Fibroblast of lung (primary cell): ENCODE results near the gene MAPK8. TPM values are rescaled to one million over a fixed set of nuclear protein-coding genes. Genes with fewer than 3 reads are reported as not detected.

ENCODE experiments used
- DNase-seq, 2 donors: peaks; one replicate each; pipeline versions ENCODE4 v3.0.0 to v3.0.0-alpha.2; 2010; ENCODE audit warnings: low read depth in 2 of 2
- H2AFZ ChIP-seq: 2 replicates; pipeline ENCODE4 v1.5.1; 2012; ENCODE audit warnings: low read length, control low read depth, inconsistent platforms
- H3K27ac ChIP-seq: 2 replicates; pipeline ENCODE4 v1.5.1; 2011; ENCODE audit warnings: low read length, control low read depth; ENCODE audit not compliant: insufficient read depth
- H3K27me3 ChIP-seq: 2 replicates; pipeline ENCODE4 v1.5.1; 2011; ENCODE audit warnings: mild to moderate bottlenecking, low read length; ENCODE audit not compliant: control insufficient read depth, insufficient read depth
- H3K36me3 ChIP-seq: 2 replicates; pipeline ENCODE4 v1.5.1; 2011; ENCODE audit warnings: low read length; ENCODE audit not compliant: control insufficient read depth, insufficient read depth
- H3K4me1 ChIP-seq: 2 replicates; pipeline ENCODE4 v1.5.1; 2011; ENCODE audit warnings: low read length; ENCODE audit not compliant: control insufficient read depth, insufficient read depth; ENCODE audit errors: extremely low read depth
- H3K4me2 ChIP-seq: 2 replicates; pipeline ENCODE4 v1.5.1; 2011; ENCODE audit warnings: low read length, control low read depth; ENCODE audit not compliant: insufficient read depth; ENCODE audit errors: extremely low read depth
- H3K4me3 ChIP-seq, 4 experiments: fragments of 200-600 bp in 1 of 4; sonication (generic) in 1 of 4; replicated peaks in 1 of 4; 2 replicates each; pipeline ENCODE4 v1.5.1; 2011 to 2016; ENCODE audit warnings: low read length in 4 of 4, low read depth in 3 of 4, mild to moderate bottlenecking in 3 of 4, control low read depth in 2 of 4, inconsistent platforms in 1 of 4, mixed read lengths in 1 of 4; ENCODE audit not compliant: insufficient read depth in 1 of 4; ENCODE audit errors: control extremely low read depth in 1 of 4
- H3K79me2 ChIP-seq: 2 replicates; pipeline ENCODE4 v1.5.1; 2012; ENCODE audit warnings: mild to moderate bottlenecking, low read length, inconsistent platforms; ENCODE audit not compliant: control insufficient read depth, insufficient read depth
- H3K9ac ChIP-seq: 2 replicates; pipeline ENCODE4 v1.5.1; 2011; ENCODE audit warnings: mild to moderate bottlenecking, low read length, control low read depth; ENCODE audit not compliant: insufficient read depth
- H3K9me3 ChIP-seq: 2 replicates; pipeline ENCODE4 v1.5.1; 2012; ENCODE audit warnings: low read depth, low read length; ENCODE audit not compliant: control insufficient read depth, insufficient read depth
- H4K20me1 ChIP-seq: 2 replicates; pipeline ENCODE4 v1.5.1; 2011; ENCODE audit warnings: low read length; ENCODE audit not compliant: control insufficient read depth, insufficient read depth; ENCODE audit errors: extremely low read depth
- EZH2 ChIP-seq: IDR thresholded peaks from 2 replicates; pipeline ENCODE4 v1.5.1; 2012; ENCODE audit warnings: low read length, control low read depth, mild to moderate bottlenecking; ENCODE audit errors: missing control alignments
- polyA plus RNA-seq, 2 donors: library from polyadenylated mRNA; depleted of rRNA in 1 of 2; stranded (reverse) in 1 of 2; unstranded in 1 of 2; fragments of >200 nt; gene quantifications; 2 replicates each; pipeline ENCODE4 v1.2.1, GENCODE V29; 2011 to 2012; ENCODE audit warnings: missing spikeins in 1 of 2
- total RNA-seq: library from RNA; depleted of rRNA; stranded (reverse); fragments of >200 nt; gene quantifications from 2 replicates; pipeline ENCODE4 v1.2.1, GENCODE V29; 2014
- TF ChIP-seq, protein P1 (sequence below), 2 donors: IDR thresholded peaks in 1 of 2; conservative IDR thresholded peaks in 1 of 2; 1 replicate in 1 of 2; 2 replicates in 1 of 2; pipeline ENCODE4 v1.5.1; 2011 to 2012; ENCODE audit warnings: low read length in 2 of 2, control low read depth in 1 of 2, inconsistent platforms in 1 of 2, low read depth in 1 of 2, mild to moderate bottlenecking in 1 of 2

MAPK8 gene
- total and polyA plus RNA-seq, 2 donors (not counting 1 experiment from before 2014, with no cell fraction given) = 29.4 to 53.7 TPM

DNA sequence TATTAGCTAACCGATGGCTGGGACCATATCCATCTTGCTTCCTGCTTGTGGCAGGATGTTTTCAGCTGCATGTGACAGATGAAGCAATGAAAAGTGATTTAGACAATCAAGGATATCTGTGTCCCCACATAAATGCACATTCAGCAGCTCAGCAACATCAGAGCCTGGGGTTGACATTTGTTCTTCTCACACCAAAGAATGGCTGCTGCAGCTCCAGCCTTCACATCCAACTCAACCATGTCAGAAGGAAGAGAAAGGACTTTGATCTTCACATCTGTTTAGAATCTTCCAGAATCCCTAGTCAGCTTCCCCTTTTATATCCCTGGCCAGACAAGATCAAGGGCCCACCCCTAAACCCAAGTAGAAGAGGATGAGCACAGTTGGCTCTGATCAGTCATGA is 20.1 kb upstream of the MAPK8 start:
- no peak for TF ChIP-seq EZH2
- TF ChIP-seq, protein P1, sequence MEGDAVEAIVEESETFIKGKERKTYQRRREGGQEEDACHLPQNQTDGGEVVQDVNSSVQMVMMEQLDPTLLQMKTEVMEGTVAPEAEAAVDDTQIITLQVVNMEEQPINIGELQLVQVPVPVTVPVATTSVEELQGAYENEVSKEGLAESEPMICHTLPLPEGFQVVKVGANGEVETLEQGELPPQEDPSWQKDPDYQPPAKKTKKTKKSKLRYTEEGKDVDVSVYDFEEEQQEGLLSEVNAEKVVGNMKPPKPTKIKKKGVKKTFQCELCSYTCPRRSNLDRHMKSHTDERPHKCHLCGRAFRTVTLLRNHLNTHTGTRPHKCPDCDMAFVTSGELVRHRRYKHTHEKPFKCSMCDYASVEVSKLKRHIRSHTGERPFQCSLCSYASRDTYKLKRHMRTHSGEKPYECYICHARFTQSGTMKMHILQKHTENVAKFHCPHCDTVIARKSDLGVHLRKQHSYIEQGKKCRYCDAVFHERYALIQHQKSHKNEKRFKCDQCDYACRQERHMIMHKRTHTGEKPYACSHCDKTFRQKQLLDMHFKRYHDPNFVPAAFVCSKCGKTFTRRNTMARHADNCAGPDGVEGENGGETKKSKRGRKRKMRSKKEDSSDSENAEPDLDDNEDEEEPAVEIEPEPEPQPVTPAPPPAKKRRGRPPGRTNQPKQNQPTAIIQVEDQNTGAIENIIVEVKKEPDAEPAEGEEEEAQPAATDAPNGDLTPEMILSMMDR (conservative IDR thresholded peaks at IDR 0.05 in 1 of 2, IDR thresholded peaks at IDR 0.05 in 1 of 2; ENCODE audit: low read depth in 1 of 2, low read length in 2 of 2) = no peak
- H3K9me3 ChIP-seq = no peaks in the 10 kb centered on the region

DNA sequence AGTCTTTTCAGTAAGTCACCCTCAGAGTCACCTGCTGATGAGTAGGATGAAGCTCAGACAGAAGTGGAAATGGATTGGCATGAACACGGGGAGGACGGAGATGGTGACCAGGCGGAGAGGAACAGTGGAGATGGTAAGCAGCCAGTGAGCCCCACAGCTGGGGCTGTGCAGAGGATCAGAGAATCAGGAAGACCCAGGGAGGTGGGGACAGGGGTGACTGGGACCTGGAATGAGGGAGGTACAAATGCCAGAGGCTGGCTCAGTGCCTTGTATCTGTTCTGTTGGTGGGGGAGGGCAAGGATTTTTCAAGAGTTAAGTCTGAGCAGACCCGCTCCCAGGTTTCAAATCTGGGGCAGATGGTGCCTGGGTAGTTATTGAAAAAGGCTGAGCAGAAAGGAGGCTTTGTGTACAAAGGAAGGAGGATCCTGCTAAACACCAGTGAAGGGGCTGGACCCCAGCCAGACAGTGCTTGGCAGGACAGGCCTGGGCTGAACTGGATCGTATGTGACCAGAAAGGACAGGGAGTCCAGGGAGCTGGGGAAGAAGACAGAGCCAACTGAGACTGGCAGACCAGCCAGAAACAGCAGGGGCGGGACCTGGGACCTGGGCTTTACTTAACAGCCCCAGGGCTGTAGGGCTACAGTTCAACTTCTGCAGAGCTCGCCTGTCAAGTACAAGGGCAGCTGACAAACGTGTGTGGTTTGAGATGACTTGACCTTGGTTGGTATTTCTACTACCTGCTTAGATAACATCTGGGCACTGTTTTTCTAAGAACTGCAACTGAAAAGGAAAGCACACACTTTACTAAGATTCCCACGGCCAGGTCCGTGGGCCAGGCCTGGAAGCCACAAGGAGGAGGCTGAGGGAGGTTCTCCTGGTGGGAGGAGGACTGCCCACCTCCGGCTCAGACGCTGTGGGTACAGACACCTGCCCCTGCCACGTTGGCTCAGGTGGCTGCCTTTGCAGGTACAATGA is 18.8 kb upstream of the MAPK8 start:
- TF ChIP-seq, protein P1 (conservative IDR thresholded peaks at IDR 0.05 in 1 of 2, IDR thresholded peaks at IDR 0.05 in 1 of 2; ENCODE audit: low read depth in 1 of 2, low read length in 2 of 2) = no peak
- TF ChIP-seq EZH2 = no peak
- H3K4me1 ChIP-seq = no peaks in the 10 kb centered on the region
- H3K27ac ChIP-seq = no peak overlapping the region
- H3K27me3 ChIP-seq = peaks cover 18% of the 10 kb centered on the region
- no peak overlapping the region for H2AFZ ChIP-seq
- no peaks in the 10 kb centered on the region for H3K79me2 ChIP-seq
- H3K9ac ChIP-seq = no peak overlapping the region
- H3K9me3 ChIP-seq = no peaks in the 10 kb centered on the region
- no peak overlapping the region for H3K4me2 ChIP-seq
- no peaks in the 10 kb centered on the region for H4K20me1 ChIP-seq
- H3K36me3 ChIP-seq = no peaks in the 10 kb centered on the region
- no peak for DNase-seq
- H3K4me3 ChIP-seq = no peak overlapping the region

More for the DNA sequence above, 20.1 kb upstream of the MAPK8 start:
- H4K20me1 ChIP-seq = no peaks in the 10 kb centered on the region
- H3K79me2 ChIP-seq = no peaks in the 10 kb centered on the region
- no peak for DNase-seq
- H3K27ac ChIP-seq = no peak overlapping the region
- H3K36me3 ChIP-seq = no peaks in the 10 kb centered on the region
- H2AFZ ChIP-seq = no peak overlapping the region
- no peaks in the 10 kb centered on the region for H3K4me1 ChIP-seq
- H3K27me3 ChIP-seq = peaks cover 18% of the 10 kb centered on the region
- H3K4me2 ChIP-seq = no peak overlapping the region
- H3K9ac ChIP-seq = no peak overlapping the region
- no peak overlapping the region for H3K4me3 ChIP-seq

DNA sequence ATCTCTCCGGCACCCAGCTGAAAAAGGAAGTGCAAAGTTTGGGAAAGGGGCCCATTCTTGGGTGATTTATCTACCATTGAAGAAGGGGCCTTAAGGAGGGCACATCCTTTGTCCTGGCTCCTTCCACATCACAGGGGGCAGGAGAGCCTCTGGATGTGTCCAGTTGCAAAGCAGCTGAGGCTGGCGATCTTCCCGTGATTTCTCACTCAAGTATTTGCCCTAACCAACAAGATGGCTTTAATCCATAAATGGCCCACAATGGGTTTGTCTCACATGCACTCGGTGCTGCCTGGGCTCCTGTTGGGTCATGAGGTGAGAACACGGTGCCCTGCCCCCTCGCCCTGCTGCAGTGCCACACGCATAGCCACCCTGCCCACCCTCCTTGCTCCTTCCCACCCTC is 17.8 kb upstream of the MAPK8 start:
- no peak overlapping the region for H3K9ac ChIP-seq
- no peaks in the 10 kb centered on the region for H3K36me3 ChIP-seq
- no peaks in the 10 kb centered on the region for H3K4me1 ChIP-seq
- DNase-seq = peak in 1 of 2 donors; percentile 44
- H2AFZ ChIP-seq = no peak overlapping the region
- H4K20me1 ChIP-seq = no peaks in the 10 kb centered on the region
- peaks cover 18% of the 10 kb centered on the region for H3K27me3 ChIP-seq
- H3K79me2 ChIP-seq = no peaks in the 10 kb centered on the region
- no peak overlapping the region for H3K4me3 ChIP-seq
- H3K4me2 ChIP-seq = no peak overlapping the region
- H3K27ac ChIP-seq = no peak overlapping the region
- no peak for TF ChIP-seq EZH2
- TF ChIP-seq, protein P1 (conservative IDR thresholded peaks at IDR 0.05 in 1 of 2, IDR thresholded peaks at IDR 0.05 in 1 of 2; ENCODE audit: low read depth in 1 of 2, low read length in 2 of 2) = no peak
- no peaks in the 10 kb centered on the region for H3K9me3 ChIP-seq
